Measurements from ENCODE around the gene TSPYL1. TPM values are rescaled to one million over a fixed set of nuclear protein-coding genes. Genes with fewer than 3 reads are reported as not detected.

The TSPYL1 gene
- total and polyA plus RNA-seq, 2 experiments from 2014 or later, result 24.9 to 66.1 TPM

GRCh38 chr6:116278854-116279231 lies 887 bp downstream of the TSPYL1 start:
- Histone ChIP-seq H3K4me2 (peak overlapping the region; percentile 85), H3F3A (replicated peaks; ENCODE audit: low read depth) (no peaks in the 10 kb centered on the region), H3K79me2 (replicated peaks; ENCODE audit: insufficient read depth) (peaks cover 50% of the 10 kb centered on the region), H3K4me1 (ENCODE audit: insufficient read depth) (peaks cover 21% of the 10 kb centered on the region), H2AFZ (no peak overlapping the region), H4K20me1 (replicated peaks; ENCODE audit: insufficient read depth) (peaks cover 11% of the 10 kb centered on the region), H3K9me2 (ENCODE audit: insufficient read depth) (no peaks in the 10 kb centered on the region), H3K27ac (ENCODE audit: low read depth) (peak overlapping the region; percentile 90), H3K27me3 (ENCODE audit: insufficient read depth) (no peaks in the 10 kb centered on the region), H3K36me3 (ENCODE audit: insufficient read depth) (no peaks in the 10 kb centered on the region), H3K4me3 (peak overlapping the region; percentile 84)
- ATAC-seq (peak; percentile 8), DNase-seq (ENCODE audit: low spot score) (peak; percentile 45)
- H3K27me3 Mint-ChIP-seq (ENCODE audit: insufficient read depth, low read depth, poor library complexity), result peaks cover 6% of the 10 kb centered on the region
- H3K36me3 Mint-ChIP-seq (ENCODE audit: low read depth), result peaks cover 28% of the 10 kb centered on the region
- no peaks in the 10 kb centered on the region for H3K9me3 Mint-ChIP-seq
- peak overlapping the region; percentile 100 for H3K27ac Mint-ChIP-seq
- peak overlapping the region; percentile 93 for H3K4me3 Mint-ChIP-seq
- TF ChIP-seq EZH2phosphoT487 (IDR thresholded peaks at IDR 0.05; ENCODE audit: unreplicated experiment), result no peak
- no peak for TF ChIP-seq ZNF331 (CRISPR knock-in tag; IDR thresholded peaks at IDR 0.05; ENCODE audit: low read depth)
- no peak for TF ChIP-seq ZNF114 (CRISPR knock-in tag; IDR thresholded peaks at IDR 0.05)
- TF ChIP-seq, protein P1, sequence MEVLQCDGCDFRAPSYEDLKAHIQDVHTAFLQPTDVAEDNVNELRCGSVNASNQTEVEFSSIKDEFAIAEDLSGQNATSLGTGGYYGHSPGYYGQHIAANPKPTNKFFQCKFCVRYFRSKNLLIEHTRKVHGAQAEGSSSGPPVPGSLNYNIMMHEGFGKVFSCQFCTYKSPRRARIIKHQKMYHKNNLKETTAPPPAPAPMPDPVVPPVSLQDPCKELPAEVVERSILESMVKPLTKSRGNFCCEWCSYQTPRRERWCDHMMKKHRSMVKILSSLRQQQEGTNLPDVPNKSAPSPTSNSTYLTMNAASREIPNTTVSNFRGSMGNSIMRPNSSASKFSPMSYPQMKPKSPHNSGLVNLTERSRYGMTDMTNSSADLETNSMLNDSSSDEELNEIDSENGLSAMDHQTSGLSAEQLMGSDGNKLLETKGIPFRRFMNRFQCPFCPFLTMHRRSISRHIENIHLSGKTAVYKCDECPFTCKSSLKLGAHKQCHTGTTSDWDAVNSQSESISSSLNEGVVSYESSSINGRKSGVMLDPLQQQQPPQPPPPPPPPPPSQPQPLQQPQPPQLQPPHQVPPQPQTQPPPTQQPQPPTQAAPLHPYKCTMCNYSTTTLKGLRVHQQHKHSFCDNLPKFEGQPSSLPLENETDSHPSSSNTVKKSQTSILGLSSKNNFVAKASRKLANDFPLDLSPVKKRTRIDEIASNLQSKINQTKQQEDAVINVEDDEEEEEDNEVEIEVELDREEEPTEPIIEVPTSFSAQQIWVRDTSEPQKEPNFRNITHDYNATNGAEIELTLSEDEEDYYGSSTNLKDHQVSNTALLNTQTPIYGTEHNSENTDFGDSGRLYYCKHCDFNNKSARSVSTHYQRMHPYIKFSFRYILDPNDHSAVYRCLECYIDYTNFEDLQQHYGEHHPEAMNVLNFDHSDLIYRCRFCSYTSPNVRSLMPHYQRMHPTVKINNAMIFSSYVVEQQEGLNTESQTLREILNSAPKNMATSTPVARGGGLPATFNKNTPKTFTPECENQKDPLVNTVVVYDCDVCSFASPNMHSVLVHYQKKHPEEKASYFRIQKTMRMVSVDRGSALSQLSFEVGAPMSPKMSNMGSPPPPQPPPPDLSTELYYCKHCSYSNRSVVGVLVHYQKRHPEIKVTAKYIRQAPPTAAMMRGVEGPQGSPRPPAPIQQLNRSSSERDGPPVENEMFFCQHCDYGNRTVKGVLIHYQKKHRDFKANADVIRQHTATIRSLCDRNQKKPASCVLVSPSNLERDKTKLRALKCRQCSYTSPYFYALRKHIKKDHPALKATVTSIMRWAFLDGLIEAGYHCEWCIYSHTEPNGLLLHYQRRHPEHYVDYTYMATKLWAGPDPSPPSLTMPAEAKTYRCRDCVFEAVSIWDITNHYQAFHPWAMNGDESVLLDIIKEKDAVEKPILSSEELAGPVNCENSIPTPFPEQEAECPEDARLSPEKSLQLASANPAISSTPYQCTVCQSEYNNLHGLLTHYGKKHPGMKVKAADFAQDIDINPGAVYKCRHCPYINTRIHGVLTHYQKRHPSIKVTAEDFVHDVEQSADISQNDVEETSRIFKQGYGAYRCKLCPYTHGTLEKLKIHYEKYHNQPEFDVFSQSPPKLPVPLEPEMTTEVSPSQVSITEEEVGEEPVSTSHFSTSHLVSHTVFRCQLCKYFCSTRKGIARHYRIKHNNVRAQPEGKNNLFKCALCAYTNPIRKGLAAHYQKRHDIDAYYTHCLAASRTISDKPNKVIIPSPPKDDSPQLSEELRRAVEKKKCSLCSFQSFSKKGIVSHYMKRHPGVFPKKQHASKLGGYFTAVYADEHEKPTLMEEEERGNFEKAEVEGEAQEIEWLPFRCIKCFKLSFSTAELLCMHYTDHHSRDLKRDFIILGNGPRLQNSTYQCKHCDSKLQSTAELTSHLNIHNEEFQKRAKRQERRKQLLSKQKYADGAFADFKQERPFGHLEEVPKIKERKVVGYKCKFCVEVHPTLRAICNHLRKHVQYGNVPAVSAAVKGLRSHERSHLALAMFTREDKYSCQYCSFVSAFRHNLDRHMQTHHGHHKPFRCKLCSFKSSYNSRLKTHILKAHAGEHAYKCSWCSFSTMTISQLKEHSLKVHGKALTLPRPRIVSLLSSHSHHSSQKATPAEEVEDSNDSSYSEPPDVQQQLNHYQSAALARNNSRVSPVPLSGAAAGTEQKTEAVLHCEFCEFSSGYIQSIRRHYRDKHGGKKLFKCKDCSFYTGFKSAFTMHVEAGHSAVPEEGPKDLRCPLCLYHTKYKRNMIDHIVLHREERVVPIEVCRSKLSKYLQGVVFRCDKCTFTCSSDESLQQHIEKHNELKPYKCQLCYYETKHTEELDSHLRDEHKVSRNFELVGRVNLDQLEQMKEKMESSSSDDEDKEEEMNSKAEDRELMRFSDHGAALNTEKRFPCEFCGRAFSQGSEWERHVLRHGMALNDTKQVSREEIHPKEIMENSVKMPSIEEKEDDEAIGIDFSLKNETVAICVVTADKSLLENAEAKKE (CRISPR knock-in tag; IDR thresholded peaks at IDR 0.05), result no peak
- no peak for TF ChIP-seq CREB1 (CRISPR knock-in tag; IDR thresholded peaks at IDR 0.05; ENCODE audit: low read depth)
- TF ChIP-seq, protein P2, sequence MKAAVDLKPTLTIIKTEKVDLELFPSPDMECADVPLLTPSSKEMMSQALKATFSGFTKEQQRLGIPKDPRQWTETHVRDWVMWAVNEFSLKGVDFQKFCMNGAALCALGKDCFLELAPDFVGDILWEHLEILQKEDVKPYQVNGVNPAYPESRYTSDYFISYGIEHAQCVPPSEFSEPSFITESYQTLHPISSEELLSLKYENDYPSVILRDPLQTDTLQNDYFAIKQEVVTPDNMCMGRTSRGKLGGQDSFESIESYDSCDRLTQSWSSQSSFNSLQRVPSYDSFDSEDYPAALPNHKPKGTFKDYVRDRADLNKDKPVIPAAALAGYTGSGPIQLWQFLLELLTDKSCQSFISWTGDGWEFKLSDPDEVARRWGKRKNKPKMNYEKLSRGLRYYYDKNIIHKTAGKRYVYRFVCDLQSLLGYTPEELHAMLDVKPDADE (IDR thresholded peaks at IDR 0.05), result no peak
- TF ChIP-seq EZH2 (IDR thresholded peaks at IDR 0.05; ENCODE audit: low read depth, unreplicated experiment), result no peak
- no peak for TF ChIP-seq NANOG (IDR thresholded peaks at IDR 0.05; ENCODE audit: borderline replicate concordance)
- TF ChIP-seq JUNB (IDR thresholded peaks at IDR 0.05; ENCODE audit: unreplicated experiment), result no peak
- no peak for TF ChIP-seq POLR2AphosphoS5 (IDR thresholded peaks at IDR 0.05; ENCODE audit: low read depth)
- no peak for TF ChIP-seq REST (IDR thresholded peaks at IDR 0.05; ENCODE audit: unreplicated experiment)
- TF ChIP-seq, protein P3, sequence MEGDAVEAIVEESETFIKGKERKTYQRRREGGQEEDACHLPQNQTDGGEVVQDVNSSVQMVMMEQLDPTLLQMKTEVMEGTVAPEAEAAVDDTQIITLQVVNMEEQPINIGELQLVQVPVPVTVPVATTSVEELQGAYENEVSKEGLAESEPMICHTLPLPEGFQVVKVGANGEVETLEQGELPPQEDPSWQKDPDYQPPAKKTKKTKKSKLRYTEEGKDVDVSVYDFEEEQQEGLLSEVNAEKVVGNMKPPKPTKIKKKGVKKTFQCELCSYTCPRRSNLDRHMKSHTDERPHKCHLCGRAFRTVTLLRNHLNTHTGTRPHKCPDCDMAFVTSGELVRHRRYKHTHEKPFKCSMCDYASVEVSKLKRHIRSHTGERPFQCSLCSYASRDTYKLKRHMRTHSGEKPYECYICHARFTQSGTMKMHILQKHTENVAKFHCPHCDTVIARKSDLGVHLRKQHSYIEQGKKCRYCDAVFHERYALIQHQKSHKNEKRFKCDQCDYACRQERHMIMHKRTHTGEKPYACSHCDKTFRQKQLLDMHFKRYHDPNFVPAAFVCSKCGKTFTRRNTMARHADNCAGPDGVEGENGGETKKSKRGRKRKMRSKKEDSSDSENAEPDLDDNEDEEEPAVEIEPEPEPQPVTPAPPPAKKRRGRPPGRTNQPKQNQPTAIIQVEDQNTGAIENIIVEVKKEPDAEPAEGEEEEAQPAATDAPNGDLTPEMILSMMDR (conservative IDR thresholded peaks at IDR 0.05; ENCODE audit: low read depth in 2 of 2), result no peak
- TF ChIP-seq STAT1 (IDR thresholded peaks at IDR 0.05; ENCODE audit: unreplicated experiment), result no peak
- H3K4me1 Mint-ChIP-seq, result peaks cover 42% of the 10 kb centered on the region

All from GM23338 (cell line).